ENCODE measurements around the gene CFAP57.

Gene CFAP57

GRCh38 chr1:43269627-43270375, 97.7 kb downstream of the CFAP57 start, which contains the start of gene TMEM125:
TMEM125 (plus strand) TSS chr1:43269983; CDS start chr1:43272723, 2,740 bp downstream.
- Histone ChIP-seq H3K4me3 (ENCODE audit: low read length) (peak within 1 kb of the TSS; percentile 3), H3K9me3 (ENCODE audit: control insufficient read depth, low read length) (no peaks in the 10 kb centered on the region), H3K36me3 (ENCODE audit: control insufficient read depth, insufficient read depth, low read length) (no peaks in the 10 kb centered on the region), H3K4me1 (ENCODE audit: control insufficient read depth, insufficient read depth, low read length) (peaks cover 39% of the 10 kb centered on the region), H3K27me3 (ENCODE audit: control insufficient read depth, insufficient read depth, low read length) (no peaks in the 10 kb centered on the region), H3K9ac (ENCODE audit: low read length) (peak within 1 kb of the TSS; percentile 65)

GRCh38 chr1:43270421-43271095, 98.4 kb downstream of the CFAP57 start:
- peak overlapping the region; percentile 65 for H3K9ac ChIP-seq (ENCODE audit: low read length)
- H3K27me3 ChIP-seq (ENCODE audit: control insufficient read depth, insufficient read depth, low read length) = no peaks in the 10 kb centered on the region
- H3K4me3 ChIP-seq (ENCODE audit: low read length) = peak overlapping the region; percentile 3
- H3K36me3 ChIP-seq (ENCODE audit: control insufficient read depth, insufficient read depth, low read length) = no peaks in the 10 kb centered on the region
- peaks cover 41% of the 10 kb centered on the region for H3K4me1 ChIP-seq (ENCODE audit: control insufficient read depth, insufficient read depth, low read length)
- no peaks in the 10 kb centered on the region for H3K9me3 ChIP-seq (ENCODE audit: control insufficient read depth, low read length)

- Histone ChIP-seq H3K27me3 (ENCODE audit: control insufficient read depth, insufficient read depth, low read length) (no peaks in the 10 kb centered on the region), H3K9ac (ENCODE audit: low read length) (peak overlapping the region; percentile 65), H3K4me1 (ENCODE audit: control insufficient read depth, insufficient read depth, low read length) (peaks cover 46% of the 10 kb centered on the region), H3K36me3 (ENCODE audit: control insufficient read depth, insufficient read depth, low read length) (no peaks in the 10 kb centered on the region), H3K9me3 (ENCODE audit: control insufficient read depth, low read length) (no peaks in the 10 kb centered on the region), H3K4me3 (ENCODE audit: low read length) (peak overlapping the region; percentile 3)
Observed at GRCh38 chr1:43271186-43272118, 99.3 kb downstream of the CFAP57 start.

- Histone ChIP-seq H3K4me3 (ENCODE audit: low read length) (no peak overlapping the region), H3K9ac (ENCODE audit: low read length) (no peak overlapping the region), H3K4me1 (ENCODE audit: control insufficient read depth, insufficient read depth, low read length) (peaks cover 53% of the 10 kb centered on the region), H3K9me3 (ENCODE audit: control insufficient read depth, low read length) (no peaks in the 10 kb centered on the region), H3K27me3 (ENCODE audit: control insufficient read depth, insufficient read depth, low read length) (no peaks in the 10 kb centered on the region), H3K36me3 (ENCODE audit: control insufficient read depth, insufficient read depth, low read length) (no peaks in the 10 kb centered on the region)
Observed at GRCh38 chr1:43272161-43272560, 100.0 kb downstream of the CFAP57 start.

- H3K9ac ChIP-seq (ENCODE audit: low read length) = no peak overlapping the region
- H3K4me1 ChIP-seq (ENCODE audit: control insufficient read depth, insufficient read depth, low read length) = peaks cover 56% of the 10 kb centered on the region
- H3K36me3 ChIP-seq (ENCODE audit: control insufficient read depth, insufficient read depth, low read length) = no peaks in the 10 kb centered on the region
- H3K4me3 ChIP-seq (ENCODE audit: low read length) = no peak overlapping the region
- H3K9me3 ChIP-seq (ENCODE audit: control insufficient read depth, low read length) = no peaks in the 10 kb centered on the region
- no peaks in the 10 kb centered on the region for H3K27me3 ChIP-seq (ENCODE audit: control insufficient read depth, insufficient read depth, low read length)
Observed at GRCh38 chr1:43272576-43273571, 100.7 kb downstream of the CFAP57 start.

- Histone ChIP-seq H3K4me1 (ENCODE audit: control insufficient read depth, insufficient read depth, low read length) (peaks cover 56% of the 10 kb centered on the region), H3K27me3 (ENCODE audit: control insufficient read depth, insufficient read depth, low read length) (no peaks in the 10 kb centered on the region), H3K9me3 (ENCODE audit: control insufficient read depth, low read length) (no peaks in the 10 kb centered on the region), H3K36me3 (ENCODE audit: control insufficient read depth, insufficient read depth, low read length) (no peaks in the 10 kb centered on the region), H3K4me3 (ENCODE audit: low read length) (no peak overlapping the region), H3K9ac (ENCODE audit: low read length) (no peak overlapping the region)
Observed at GRCh38 chr1:43273708-43274107, 101.6 kb downstream of the CFAP57 start.

- peaks cover under 1% of the 10 kb centered on the region for H3K36me3 ChIP-seq (ENCODE audit: control insufficient read depth, insufficient read depth, low read length)
- H3K27me3 ChIP-seq (ENCODE audit: control insufficient read depth, insufficient read depth, low read length) = no peaks in the 10 kb centered on the region
- H3K4me3 ChIP-seq (ENCODE audit: low read length) = no peak overlapping the region
- no peaks in the 10 kb centered on the region for H3K9me3 ChIP-seq (ENCODE audit: control insufficient read depth, low read length)
- H3K9ac ChIP-seq (ENCODE audit: low read length) = no peak overlapping the region
- H3K4me1 ChIP-seq (ENCODE audit: control insufficient read depth, insufficient read depth, low read length) = peaks cover 54% of the 10 kb centered on the region
Observed at GRCh38 chr1:43274125-43274803, 102.1 kb downstream of the CFAP57 start.

GRCh38 chr1:43274804-43275180, 102.7 kb downstream of the CFAP57 start:
- H3K27me3 ChIP-seq (ENCODE audit: control insufficient read depth, insufficient read depth, low read length) = no peaks in the 10 kb centered on the region
- peaks cover 6% of the 10 kb centered on the region for H3K36me3 ChIP-seq (ENCODE audit: control insufficient read depth, insufficient read depth, low read length)
- H3K4me3 ChIP-seq (ENCODE audit: low read length) = no peak overlapping the region
- no peaks in the 10 kb centered on the region for H3K9me3 ChIP-seq (ENCODE audit: control insufficient read depth, low read length)
- H3K4me1 ChIP-seq (ENCODE audit: control insufficient read depth, insufficient read depth, low read length) = peaks cover 49% of the 10 kb centered on the region
- H3K9ac ChIP-seq (ENCODE audit: low read length) = no peak overlapping the region

GRCh38 chr1:43275826-43276620, 103.9 kb downstream of the CFAP57 start:
- Histone ChIP-seq H3K4me3 (ENCODE audit: low read length) (no peak overlapping the region), H3K9ac (ENCODE audit: low read length) (no peak overlapping the region)

GRCh38 chr1:43276673-43277072, 104.5 kb downstream of the CFAP57 start:
- peaks cover 39% of the 10 kb centered on the region for H3K4me1 ChIP-seq (ENCODE audit: control insufficient read depth, insufficient read depth, low read length)
- peaks cover 7% of the 10 kb centered on the region for H3K36me3 ChIP-seq (ENCODE audit: control insufficient read depth, insufficient read depth, low read length)
- no peak overlapping the region for H3K4me3 ChIP-seq (ENCODE audit: low read length)
- H3K9me3 ChIP-seq (ENCODE audit: control insufficient read depth, low read length) = no peaks in the 10 kb centered on the region
- no peaks in the 10 kb centered on the region for H3K27me3 ChIP-seq (ENCODE audit: control insufficient read depth, insufficient read depth, low read length)
- no peak overlapping the region for H3K9ac ChIP-seq (ENCODE audit: low read length)

More at GRCh38 chr1:43275826-43276620, 103.9 kb downstream of the CFAP57 start:
- peaks cover 42% of the 10 kb centered on the region for H3K4me1 ChIP-seq (ENCODE audit: control insufficient read depth, insufficient read depth, low read length)
- H3K36me3 ChIP-seq (ENCODE audit: control insufficient read depth, insufficient read depth, low read length) = peaks cover 7% of the 10 kb centered on the region
- no peaks in the 10 kb centered on the region for H3K9me3 ChIP-seq (ENCODE audit: control insufficient read depth, low read length)
- H3K27me3 ChIP-seq (ENCODE audit: control insufficient read depth, insufficient read depth, low read length) = no peaks in the 10 kb centered on the region

All from mucosa of stomach (tissue), 1 donor.